HCT116 (cell line): ENCODE data around the gene CBLB.

Experiments used
- CTCF ChIP-seq, 3 experiments: fragments of 200-600 bp in 1 of 3; sonication (generic) in 1 of 3; IDR thresholded peaks in 2 of 3; conservative IDR thresholded peaks in 1 of 3; 2 replicates each; pipeline ENCODE4 v1.5.1; 2012 to 2017; ENCODE audit warnings: low read depth in 2 of 3, low read length in 2 of 3, antibody characterized with exemption in 1 of 3, borderline replicate concordance in 1 of 3, control low read depth in 1 of 3, mild to moderate bottlenecking in 1 of 3, mixed read lengths in 1 of 3, mixed run types in 1 of 3, moderate library complexity in 1 of 3; ENCODE audit not compliant: insufficient read depth in 1 of 3
- POLR2A ChIP-seq: IDR thresholded peaks from 2 replicates; pipeline ENCODE4 v1.7.0; 2011; ENCODE audit warnings: borderline replicate concordance; ENCODE audit not compliant: insufficient read depth, insufficient read length; ENCODE audit errors: extremely low read depth
- POLR2AphosphoS5 ChIP-seq: IDR thresholded peaks from 2 replicates; pipeline ENCODE4 v1.6.1; 2011; ENCODE audit warnings: mild to moderate bottlenecking, low read depth, low read length, moderate library complexity
- SIN3A ChIP-seq: IDR thresholded peaks from 2 replicates; pipeline ENCODE4 v1.6.1; 2012; ENCODE audit warnings: low read depth
- ZFX ChIP-seq: fragments of 450-650 bp; IDR thresholded peaks from 2 replicates; pipeline ENCODE4 v1.6.1; 2017
- TF ChIP-seq, protein P1 (sequence below): IDR thresholded peaks from 2 replicates; pipeline ENCODE4 v1.6.1; 2011; ENCODE audit warnings: mild to moderate bottlenecking, low read length, moderate library complexity; ENCODE audit not compliant: insufficient replicate concordance; ENCODE audit errors: extremely low read depth

- TF ChIP-seq CTCF (IDR thresholded peaks at IDR 0.05 in 2 of 3, conservative IDR thresholded peaks at IDR 0.05 in 1 of 3; ENCODE audit: borderline replicate concordance in 1 of 3, insufficient read depth in 1 of 3, low read depth in 2 of 3, low read length in 2 of 3) (no peak), ZFX (no peak), POLR2A (no peak), SIN3A (no peak), POLR2AphosphoS5 (no peak)
- TF ChIP-seq, protein P1, sequence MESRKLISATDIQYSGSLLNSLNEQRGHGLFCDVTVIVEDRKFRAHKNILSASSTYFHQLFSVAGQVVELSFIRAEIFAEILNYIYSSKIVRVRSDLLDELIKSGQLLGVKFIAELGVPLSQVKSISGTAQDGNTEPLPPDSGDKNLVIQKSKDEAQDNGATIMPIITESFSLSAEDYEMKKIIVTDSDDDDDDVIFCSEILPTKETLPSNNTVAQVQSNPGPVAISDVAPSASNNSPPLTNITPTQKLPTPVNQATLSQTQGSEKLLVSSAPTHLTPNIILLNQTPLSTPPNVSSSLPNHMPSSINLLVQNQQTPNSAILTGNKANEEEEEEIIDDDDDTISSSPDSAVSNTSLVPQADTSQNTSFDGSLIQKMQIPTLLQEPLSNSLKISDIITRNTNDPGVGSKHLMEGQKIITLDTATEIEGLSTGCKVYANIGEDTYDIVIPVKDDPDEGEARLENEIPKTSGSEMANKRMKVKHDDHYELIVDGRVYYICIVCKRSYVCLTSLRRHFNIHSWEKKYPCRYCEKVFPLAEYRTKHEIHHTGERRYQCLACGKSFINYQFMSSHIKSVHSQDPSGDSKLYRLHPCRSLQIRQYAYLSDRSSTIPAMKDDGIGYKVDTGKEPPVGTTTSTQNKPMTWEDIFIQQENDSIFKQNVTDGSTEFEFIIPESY, result no peak
Measured at GRCh38 chr3:105634708-105635107, 234.1 kb downstream of the CBLB start.
